ENCODE data around the gene UCP1.

The UCP1 gene

GRCh38 chr4:140584439-140584838 is 15.7 kb upstream of the UCP1 start:
- in situ Hi-C loops (cut with HindIII; ENCODE audit: low pct_unique_long_range_greater_than_20kb, low sequenced_read_pairs) = no loop called here
- no peak for TF ChIP-seq JUND (IDR thresholded peaks at IDR 0.05; ENCODE audit: low read depth)
- no peak for DNase-seq (ENCODE audit: low read depth in 1 of 2, low spot score in 1 of 2)

- DNase-seq (ENCODE audit: low read depth in 1 of 2, low spot score in 1 of 2) = no peak
- no peak for TF ChIP-seq JUND (IDR thresholded peaks at IDR 0.05; ENCODE audit: low read depth)
- in situ Hi-C loops (cut with HindIII; ENCODE audit: low pct_unique_long_range_greater_than_20kb, low sequenced_read_pairs) = no loop called here
Measured at GRCh38 chr4:140581078-140581477, 12.3 kb upstream of the UCP1 start.

- in situ Hi-C loops (cut with HindIII; ENCODE audit: low pct_unique_long_range_greater_than_20kb, low sequenced_read_pairs) = no loop called here
- DNase-seq (ENCODE audit: low read depth in 1 of 2, low spot score in 1 of 2) = no peak
- TF ChIP-seq JUND (IDR thresholded peaks at IDR 0.05; ENCODE audit: low read depth) = no peak
Measured at GRCh38 chr4:140579278-140579677, 10.5 kb upstream of the UCP1 start.

GRCh38 chr4:140575489-140575888 is 6.7 kb upstream of the UCP1 start:
- in situ Hi-C loops (cut with HindIII; ENCODE audit: low pct_unique_long_range_greater_than_20kb, low sequenced_read_pairs) = no loop called here
- DNase-seq (ENCODE audit: low read depth in 1 of 2, low spot score in 1 of 2) = no peak
- TF ChIP-seq JUND (IDR thresholded peaks at IDR 0.05; ENCODE audit: low read depth) = no peak

GRCh38 chr4:140571620-140572019 is 2.9 kb upstream of the UCP1 start:
- DNase-seq (ENCODE audit: low read depth in 1 of 2, low spot score in 1 of 2) = no peak
- in situ Hi-C loops (cut with HindIII; ENCODE audit: low pct_unique_long_range_greater_than_20kb, low sequenced_read_pairs) = no loop called here
- no peak for TF ChIP-seq JUND (IDR thresholded peaks at IDR 0.05; ENCODE audit: low read depth)

- no peak for DNase-seq (ENCODE audit: low read depth in 1 of 2, low spot score in 1 of 2)
- TF ChIP-seq JUND (IDR thresholded peaks at IDR 0.05; ENCODE audit: low read depth) = no peak
- in situ Hi-C loops (cut with HindIII; ENCODE audit: low pct_unique_long_range_greater_than_20kb, low sequenced_read_pairs) = no loop called here
Measured at GRCh38 chr4:140569307-140569638, 512 bp upstream of the UCP1 start.

GRCh38 chr4:140559696-140560095 is 9.1 kb downstream of the UCP1 start:
- no peak for DNase-seq (ENCODE audit: low read depth in 1 of 2, low spot score in 1 of 2)
- in situ Hi-C loops (cut with HindIII; ENCODE audit: low pct_unique_long_range_greater_than_20kb, low sequenced_read_pairs) = no loop called here
- TF ChIP-seq JUND (IDR thresholded peaks at IDR 0.05; ENCODE audit: low read depth) = no peak

- no peak for DNase-seq (ENCODE audit: low read depth in 1 of 2, low spot score in 1 of 2)
- TF ChIP-seq JUND (IDR thresholded peaks at IDR 0.05; ENCODE audit: low read depth) = no peak
- in situ Hi-C loops (cut with HindIII; ENCODE audit: low pct_unique_long_range_greater_than_20kb, low sequenced_read_pairs) = no loop called here
Measured at GRCh38 chr4:140557831-140558435, 10.8 kb downstream of the UCP1 start.

GRCh38 chr4:140556372-140557085 is 12.2 kb downstream of the UCP1 start:
- DNase-seq (ENCODE audit: low read depth in 1 of 2, low spot score in 1 of 2) = no peak
- TF ChIP-seq JUND (IDR thresholded peaks at IDR 0.05; ENCODE audit: low read depth) = no peak
- in situ Hi-C loops (cut with HindIII; ENCODE audit: low pct_unique_long_range_greater_than_20kb, low sequenced_read_pairs) = no loop called here

GRCh38 chr4:140533951-140534480 is 34.7 kb downstream of the UCP1 start:
- in situ Hi-C loops (cut with HindIII; ENCODE audit: low pct_unique_long_range_greater_than_20kb, low sequenced_read_pairs) = no loop called here
- no peak for DNase-seq (ENCODE audit: low read depth in 1 of 2, low spot score in 1 of 2)
- no peak for TF ChIP-seq JUND (IDR thresholded peaks at IDR 0.05; ENCODE audit: low read depth)

GRCh38 chr4:140529434-140529833 is 39.3 kb downstream of the UCP1 start:
- no peak for DNase-seq (ENCODE audit: low read depth in 1 of 2, low spot score in 1 of 2)
- no peak for TF ChIP-seq JUND (IDR thresholded peaks at IDR 0.05; ENCODE audit: low read depth)
- in situ Hi-C loops (cut with HindIII; ENCODE audit: low pct_unique_long_range_greater_than_20kb, low sequenced_read_pairs) = no loop called here

- DNase-seq (ENCODE audit: low read depth in 1 of 2, low spot score in 1 of 2) = peak; percentile 92 to 97
- no peak for TF ChIP-seq JUND (IDR thresholded peaks at IDR 0.05; ENCODE audit: low read depth)
- in situ Hi-C loops (cut with HindIII; ENCODE audit: low pct_unique_long_range_greater_than_20kb, low sequenced_read_pairs) = no loop called here
Measured at GRCh38 chr4:140523857-140524742, 44.7 kb downstream of the UCP1 start, which contains the start of gene ELMOD2. TSS of gene ELMOD2 (plus strand) at chr4:140524168. CDS start at chr4:140525429, 1,261 bp downstream.
